Measurements from ENCODE around the gene NOS1.
"Not testable (repeated sequence)": the region's sequence is repeated elsewhere in the genome, so short reads cannot be mapped to it uniquely, and the experiment has no call there.

NOS1 gene

DNA sequence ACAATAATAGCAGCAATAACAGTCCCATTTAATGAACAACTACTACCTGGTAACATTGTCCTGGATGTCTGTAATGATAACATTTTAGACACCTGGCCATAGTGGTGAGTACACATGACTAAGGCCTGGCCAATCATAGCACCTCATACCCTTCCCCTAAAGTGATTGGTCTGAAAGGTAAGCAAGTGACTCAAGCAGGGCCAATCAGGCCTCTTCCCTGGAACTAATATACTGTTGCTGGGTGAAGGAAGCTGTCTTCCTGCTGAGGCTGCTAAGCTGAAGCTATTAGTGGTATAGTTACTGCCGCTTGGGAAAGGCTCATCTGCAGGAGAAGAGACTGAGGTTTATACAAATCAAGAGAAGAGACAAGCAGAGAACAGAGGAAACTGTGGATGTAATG lies 18.7 kb upstream of the NOS1 start:
- Histone ChIP-seq H3K4me3 (ENCODE audit: insufficient read depth in 1 of 2, low read depth in 1 of 2, low read length in 2 of 2) (no peak overlapping the region), H3K27ac (ENCODE audit: low read length, poor library complexity, severe bottlenecking) (no peak overlapping the region), H4K91ac (ENCODE audit: low read length) (no peak overlapping the region), H3K18ac (ENCODE audit: low read depth in 1 of 2, low read length in 2 of 2) (no peak overlapping the region), H3K4ac (ENCODE audit: low read depth in 1 of 2, low read length in 2 of 2) (no peak overlapping the region), H3K23ac (ENCODE audit: low read length in 2 of 2) (no peak overlapping the region), H2AFZ (ENCODE audit: low read depth, low read length) (no peak overlapping the region), H2BK5ac (ENCODE audit: low read depth, low read length, poor library complexity, severe bottlenecking) (no peak overlapping the region), H2AK5ac (ENCODE audit: low read length, severe bottlenecking) (no peak overlapping the region), H2BK120ac (ENCODE audit: low read depth, low read length) (no peak overlapping the region), H2BK15ac (ENCODE audit: low read depth, poor library complexity, severe bottlenecking) (no peak overlapping the region), H3K27me3 (ENCODE audit: control insufficient read depth in 1 of 2, insufficient read depth in 1 of 2, low read length in 2 of 2) (peaks cover 20 to 50% of the 10 kb centered on the region in 2 experiments), H3K9ac (ENCODE audit: low read length) (no peak overlapping the region), H3K9me3 (ENCODE audit: control insufficient read depth, low read length) (peaks cover 4% of the 10 kb centered on the region), H2BK12ac (ENCODE audit: low read length in 2 of 2) (no peak overlapping the region), H3K36me3 (ENCODE audit: control insufficient read depth in 1 of 2, insufficient read depth in 2 of 2, low read depth in 1 of 2, low read length in 2 of 2) (no peaks in the 10 kb centered on the region), H3K14ac (ENCODE audit: low read length in 2 of 2) (no peak overlapping the region), H4K8ac (ENCODE audit: low read length) (no peak overlapping the region), H3K4me1 (ENCODE audit: control insufficient read depth, insufficient read depth, low read depth, low read length) (no peaks in the 10 kb centered on the region), H3K79me1 (replicated peaks; ENCODE audit: low read length, poor library complexity, severe bottlenecking) (no peaks in the 10 kb centered on the region), H3K4me2 (ENCODE audit: low read length, poor library complexity, severe bottlenecking) (no peak overlapping the region)
- DNase-seq = no peak
- WGBS = 80% methylated on average over 1 of the region's 1 CpG

DNA sequence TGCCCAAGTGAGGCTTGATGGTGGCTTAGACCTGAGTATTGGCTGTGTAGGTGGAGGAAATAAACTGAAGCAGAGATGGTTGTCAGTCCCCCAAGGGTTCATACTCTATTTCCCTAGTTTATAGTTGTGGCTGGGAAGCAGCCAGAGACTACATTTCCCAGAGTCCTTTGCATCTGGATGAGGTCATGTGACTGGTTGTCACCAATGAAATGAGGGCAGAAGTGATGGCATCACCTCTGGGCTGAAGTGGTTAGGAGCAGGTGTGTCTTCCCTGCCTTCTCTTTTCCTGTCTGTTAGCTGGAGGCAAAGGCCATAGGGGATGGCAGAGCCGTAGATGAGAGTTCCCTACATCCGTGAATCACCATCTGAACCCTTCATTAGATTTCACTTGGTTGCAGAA lies 16.3 kb upstream of the NOS1 start:
- H3K27me3 ChIP-seq (ENCODE audit: control insufficient read depth in 1 of 2, insufficient read depth in 1 of 2, low read length in 2 of 2) = peaks cover 15 to 37% of the 10 kb centered on the region in 2 experiments
- no peak overlapping the region for H2BK120ac ChIP-seq (ENCODE audit: low read depth, low read length)
- H2AK5ac ChIP-seq (ENCODE audit: low read length, severe bottlenecking) = no peak overlapping the region
- no peaks in the 10 kb centered on the region for H3K79me1 ChIP-seq (replicated peaks; ENCODE audit: low read length, poor library complexity, severe bottlenecking)
- H3K9me3 ChIP-seq (ENCODE audit: control insufficient read depth, low read length) = peaks cover 4% of the 10 kb centered on the region
- no peak overlapping the region for H4K8ac ChIP-seq (ENCODE audit: low read length)
- no peak overlapping the region for H4K91ac ChIP-seq (ENCODE audit: low read length)
- DNase-seq = no peak
- no peak overlapping the region for H3K27ac ChIP-seq (ENCODE audit: low read length, poor library complexity, severe bottlenecking)
- H2BK12ac ChIP-seq (ENCODE audit: low read length in 2 of 2) = no peak overlapping the region
- no peaks in the 10 kb centered on the region for H3K36me3 ChIP-seq (ENCODE audit: control insufficient read depth in 1 of 2, insufficient read depth in 2 of 2, low read depth in 1 of 2, low read length in 2 of 2)
- no peaks in the 10 kb centered on the region for H3K4me1 ChIP-seq (ENCODE audit: control insufficient read depth, insufficient read depth, low read depth, low read length)
- no peak overlapping the region for H3K23ac ChIP-seq (ENCODE audit: low read length in 2 of 2)
- H3K9ac ChIP-seq (ENCODE audit: low read length) = no peak overlapping the region
- H3K4ac ChIP-seq (ENCODE audit: low read depth in 1 of 2, low read length in 2 of 2) = no peak overlapping the region
- no peak overlapping the region for H3K14ac ChIP-seq (ENCODE audit: low read length in 2 of 2)
- H3K4me2 ChIP-seq (ENCODE audit: low read length, poor library complexity, severe bottlenecking) = no peak overlapping the region
- no peak overlapping the region for H3K18ac ChIP-seq (ENCODE audit: low read depth in 1 of 2, low read length in 2 of 2)
- H2BK15ac ChIP-seq (ENCODE audit: low read depth, poor library complexity, severe bottlenecking) = no peak overlapping the region
- H2AFZ ChIP-seq (ENCODE audit: low read depth, low read length) = no peak overlapping the region
- no peak overlapping the region for H2BK5ac ChIP-seq (ENCODE audit: low read depth, low read length, poor library complexity, severe bottlenecking)
- no peak overlapping the region for H3K4me3 ChIP-seq (ENCODE audit: insufficient read depth in 1 of 2, low read depth in 1 of 2, low read length in 2 of 2)
- WGBS = 100% methylated on average over 2 of the region's 2 CpGs

DNA sequence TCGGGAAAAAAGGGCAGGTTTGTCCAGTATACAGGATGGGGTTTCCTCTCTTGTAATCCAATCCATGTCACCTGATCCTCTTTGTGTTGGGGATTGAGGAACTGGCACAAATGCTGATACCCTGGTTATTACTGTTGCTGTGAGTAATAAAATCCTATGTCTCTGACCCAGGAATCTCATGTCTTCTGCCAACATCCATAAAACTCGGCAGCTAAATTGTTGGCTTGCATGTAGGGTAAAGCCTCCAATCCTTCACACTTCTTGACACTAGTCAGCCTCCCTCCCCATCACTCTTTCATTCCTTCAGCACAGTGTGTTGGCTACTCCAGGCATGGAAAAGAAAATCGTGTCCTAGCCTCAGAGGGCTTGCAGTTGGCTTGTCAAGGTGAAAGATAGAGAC lies 9.2 kb upstream of the NOS1 start:
- Histone ChIP-seq H4K91ac (ENCODE audit: low read length) (no peak overlapping the region), H3K18ac (ENCODE audit: low read depth in 1 of 2, low read length in 2 of 2) (no peak overlapping the region), H3K23ac (ENCODE audit: low read length in 2 of 2) (no peak overlapping the region), H3K27me3 (ENCODE audit: control insufficient read depth in 1 of 2, insufficient read depth in 1 of 2, low read length in 2 of 2) (peaks cover 13 to 64% of the 10 kb centered on the region in 2 experiments), H3K4me2 (ENCODE audit: low read length, poor library complexity, severe bottlenecking) (no peak overlapping the region), H3K4ac (ENCODE audit: low read depth in 1 of 2, low read length in 2 of 2) (no peak overlapping the region), H4K8ac (ENCODE audit: low read length) (no peak overlapping the region), H3K9ac (ENCODE audit: low read length) (no peak overlapping the region), H2BK12ac (ENCODE audit: low read length in 2 of 2) (no peak overlapping the region), H3K27ac (ENCODE audit: low read length, poor library complexity, severe bottlenecking) (no peak overlapping the region), H3K9me3 (ENCODE audit: control insufficient read depth, low read length) (peaks cover 7% of the 10 kb centered on the region), H3K79me1 (replicated peaks; ENCODE audit: low read length, poor library complexity, severe bottlenecking) (no peaks in the 10 kb centered on the region), H2BK120ac (ENCODE audit: low read depth, low read length) (no peak overlapping the region), H3K4me1 (ENCODE audit: control insufficient read depth, insufficient read depth, low read depth, low read length) (no peaks in the 10 kb centered on the region), H2BK15ac (ENCODE audit: low read depth, poor library complexity, severe bottlenecking) (no peak overlapping the region), H3K4me3 (ENCODE audit: insufficient read depth in 1 of 2, low read depth in 1 of 2, low read length in 2 of 2) (no peak overlapping the region), H2AFZ (ENCODE audit: low read depth, low read length) (no peak overlapping the region), H2AK5ac (ENCODE audit: low read length, severe bottlenecking) (no peak overlapping the region), H3K36me3 (ENCODE audit: control insufficient read depth in 1 of 2, insufficient read depth in 2 of 2, low read depth in 1 of 2, low read length in 2 of 2) (no peaks in the 10 kb centered on the region), H3K14ac (ENCODE audit: low read length in 2 of 2) (no peak overlapping the region), H2BK5ac (ENCODE audit: low read depth, low read length, poor library complexity, severe bottlenecking) (no peak overlapping the region)
- whole genome bisulfite sequencing = 53% methylated on average over 3 of the region's 3 CpGs
- DNase-seq = no peak

DNA sequence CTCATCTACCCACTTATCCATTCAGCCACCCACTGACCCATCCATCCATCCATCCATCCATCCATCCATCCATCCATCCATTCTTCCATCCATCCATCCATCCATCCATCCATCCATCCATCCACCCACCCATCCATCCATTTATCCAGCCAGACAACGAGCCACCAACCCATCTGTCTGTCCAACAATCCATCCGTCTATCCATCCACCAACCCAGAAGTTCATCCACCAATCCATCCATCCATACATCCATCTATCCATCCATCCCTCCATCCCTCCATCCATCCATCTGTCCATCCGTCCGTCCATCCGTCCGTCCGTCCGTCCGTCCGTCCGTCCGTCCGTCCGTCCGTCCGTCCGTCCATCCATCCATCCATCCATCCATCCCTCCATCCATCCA lies 8.6 kb upstream of the NOS1 start:
- H4K91ac ChIP-seq (ENCODE audit: low read length); H3K9me3 ChIP-seq (ENCODE audit: control insufficient read depth, low read length); H3K23ac ChIP-seq (ENCODE audit: low read length in 2 of 2); H3K79me1 ChIP-seq (replicated peaks; ENCODE audit: low read length, poor library complexity, severe bottlenecking); H3K36me3 ChIP-seq (ENCODE audit: control insufficient read depth in 1 of 2, insufficient read depth in 2 of 2, low read depth in 1 of 2, low read length in 2 of 2); H3K27ac ChIP-seq (ENCODE audit: low read length, poor library complexity, severe bottlenecking); H3K14ac ChIP-seq (ENCODE audit: low read length in 2 of 2); H3K18ac ChIP-seq (ENCODE audit: low read depth in 1 of 2, low read length in 2 of 2); DNase-seq; H2BK12ac ChIP-seq (ENCODE audit: low read length in 2 of 2); H3K4me3 ChIP-seq (ENCODE audit: insufficient read depth in 1 of 2, low read depth in 1 of 2, low read length in 2 of 2); H3K9ac ChIP-seq (ENCODE audit: low read length); H2BK15ac ChIP-seq (ENCODE audit: low read depth, poor library complexity, severe bottlenecking); H3K4me2 ChIP-seq (ENCODE audit: low read length, poor library complexity, severe bottlenecking); H3K4ac ChIP-seq (ENCODE audit: low read depth in 1 of 2, low read length in 2 of 2); H3K4me1 ChIP-seq (ENCODE audit: control insufficient read depth, insufficient read depth, low read depth, low read length); H2AFZ ChIP-seq (ENCODE audit: low read depth, low read length); H2BK120ac ChIP-seq (ENCODE audit: low read depth, low read length); H2BK5ac ChIP-seq (ENCODE audit: low read depth, low read length, poor library complexity, severe bottlenecking); H2AK5ac ChIP-seq (ENCODE audit: low read length, severe bottlenecking); H4K8ac ChIP-seq (ENCODE audit: low read length): not testable (repeated sequence)
- H3K27me3 ChIP-seq (ENCODE audit: control insufficient read depth in 1 of 2, insufficient read depth in 1 of 2, low read length in 2 of 2) = peaks cover 18 to 68% of the 10 kb centered on the region in 2 experiments
- WGBS = 65% methylated on average over 17 of the region's 17 CpGs
